K562 treated with DMSO at 1 percent for 4 hours (cell line): ENCODE results near the gene CERS3. TPM values are rescaled to one million over a fixed set of nuclear protein-coding genes. Genes with fewer than 3 reads are reported as not detected.

Source experiments
- total RNA-seq: library from RNA; unstranded; fragments of 300-600 nt; gene quantifications from 2 replicates; pipeline ENCODE4 v1.2.3, GENCODE V29; 2022; ENCODE audit not compliant: insufficient read depth

CERS3 gene
- not detected in 2 replicates for total RNA-seq

GRCh38 chr15:100528833-100529428 lies at the start of gene CERS3:
CERS3 (minus strand) TSS chr15:100528950; CDS start chr15:100501849, 27,101 bp downstream.

Other genes with a start within 250 kb of the CERS3 start
- not detected in 2 replicates for gene ADAMTS17, start 187.0 kb downstream of the CERS3 start, total RNA-seq
- gene LINS1, start 73.2 kb upstream of the CERS3 start, total RNA-seq: 3.5 and 9.0 TPM in 2 replicates
- 5.8 and 8.1 TPM in 2 replicates for gene ASB7, start 73.6 kb upstream of the CERS3 start, total RNA-seq